Liver (tissue), 9 donors: ENCODE data around the gene LAMA2. TPM values are rescaled to one million over a fixed set of nuclear protein-coding genes. Genes with fewer than 3 reads are reported as not detected.

Experiments used
- DNase-seq: peaks from one replicate; pipeline ENCODE4 v3.0.0-alpha.2; 2017; ENCODE audit warnings: low spot score
- H3K27ac ChIP-seq, 2 donors: one replicate each; pipeline ENCODE4 v1.7.0; 2013; ENCODE audit warnings: inconsistent platforms in 2 of 2, low read length in 2 of 2, control low read depth in 1 of 2, low read depth in 1 of 2, mild to moderate bottlenecking in 1 of 2
- H3K27me3 ChIP-seq, 4 donors: one replicate each; pipeline versions ENCODE4 v1.6.1 to v1.7.0; 2013; ENCODE audit warnings: low read length in 3 of 4, inconsistent platforms in 1 of 4, mild to moderate bottlenecking in 1 of 4, moderate library complexity in 1 of 4; ENCODE audit not compliant: control insufficient read depth in 4 of 4, insufficient read depth in 4 of 4
- H3K36me3 ChIP-seq, 4 donors: one replicate each; pipeline versions ENCODE4 v1.6.1 to v1.7.0; 2013; ENCODE audit warnings: low read length in 3 of 4, mild to moderate bottlenecking in 3 of 4, low read depth in 1 of 4, moderate library complexity in 1 of 4; ENCODE audit not compliant: control insufficient read depth in 4 of 4, insufficient read depth in 3 of 4
- H3K4me1 ChIP-seq, 4 donors: one replicate each; pipeline versions ENCODE4 v1.6.1 to v1.7.0; 2013; ENCODE audit warnings: low read length in 3 of 4, mild to moderate bottlenecking in 3 of 4, moderate library complexity in 1 of 4; ENCODE audit not compliant: control insufficient read depth in 4 of 4, insufficient read depth in 4 of 4
- H3K4me3 ChIP-seq, 3 donors: one replicate each; pipeline versions ENCODE4 v1.6.1 to v1.7.0; 2013; ENCODE audit warnings: low read length in 3 of 3, control low read depth in 1 of 3, low read depth in 1 of 3, mild to moderate bottlenecking in 1 of 3
- H3K9ac ChIP-seq, 2 donors: one replicate each; pipeline ENCODE4 v1.7.0; 2013; ENCODE audit warnings: low read length in 2 of 2, mild to moderate bottlenecking in 2 of 2, moderate library complexity in 2 of 2, control low read depth in 1 of 2, low read depth in 1 of 2
- H3K9me3 ChIP-seq, 4 donors: one replicate each; pipeline versions ENCODE4 v1.6.1 to v1.7.0; 2013; ENCODE audit warnings: low read length in 3 of 4; ENCODE audit not compliant: control insufficient read depth in 4 of 4
- CTCF ChIP-seq: fragments of 150-350 bp; IDR thresholded peaks from 2 replicates; pipeline ENCODE4 v1.5.1; 2017; ENCODE audit warnings: improper control_type of control experiment, low read depth, low read length; ENCODE audit not compliant: missing input control
- EGR1 ChIP-seq, 2 donors: IDR thresholded peaks; 2 replicates each; pipeline ENCODE4 v1.6.1; 2016 to 2018; ENCODE audit warnings: antibody characterized with exemption in 2 of 2, low read depth in 2 of 2
- FOXA1 ChIP-seq: IDR thresholded peaks from 2 replicates; pipeline ENCODE4 v1.6.1; 2016; ENCODE audit warnings: antibody characterized with exemption
- FOXA2 ChIP-seq: IDR thresholded peaks from 2 replicates; pipeline ENCODE4 v1.6.1; 2016; ENCODE audit warnings: antibody characterized with exemption
- GABPA ChIP-seq, 2 donors: IDR thresholded peaks in 1 of 2; conservative IDR thresholded peaks in 1 of 2; 2 replicates each; pipeline ENCODE4 v1.6.1; 2016; ENCODE audit warnings: antibody characterized with exemption in 2 of 2, mild to moderate bottlenecking in 1 of 2, moderate library complexity in 1 of 2
- HNF4A ChIP-seq, 2 donors: conservative IDR thresholded peaks; 2 replicates each; pipeline ENCODE4 v1.6.1; 2016; ENCODE audit warnings: antibody characterized with exemption in 2 of 2, mild to moderate bottlenecking in 2 of 2
- HNF4G ChIP-seq: IDR thresholded peaks from 2 replicates; pipeline ENCODE4 v1.6.1; 2016; ENCODE audit warnings: antibody characterized with exemption
- JUND ChIP-seq, 2 donors: IDR thresholded peaks; 2 replicates each; pipeline ENCODE4 v1.6.1; 2016; ENCODE audit warnings: antibody characterized with exemption in 2 of 2
- MAX ChIP-seq: IDR thresholded peaks from 2 replicates; pipeline ENCODE4 v1.6.1; 2016; ENCODE audit warnings: antibody characterized with exemption
- NR2F2 ChIP-seq: IDR thresholded peaks from 2 replicates; pipeline ENCODE4 v1.6.1; 2016; ENCODE audit warnings: antibody characterized with exemption
- RAD21 ChIP-seq, 2 donors: IDR thresholded peaks; 2 replicates each; pipeline ENCODE4 v1.6.1; 2016; ENCODE audit warnings: antibody characterized with exemption in 2 of 2, mild to moderate bottlenecking in 2 of 2
- REST ChIP-seq: IDR thresholded peaks from 2 replicates; pipeline ENCODE4 v1.6.1; 2016; ENCODE audit warnings: antibody characterized with exemption, mild to moderate bottlenecking
- RXRA ChIP-seq, 2 donors: IDR thresholded peaks; 2 replicates each; pipeline ENCODE4 v1.6.1; 2017 to 2018; ENCODE audit warnings: antibody characterized with exemption in 2 of 2, mild to moderate bottlenecking in 1 of 2
- SP1 ChIP-seq: IDR thresholded peaks from 2 replicates; pipeline ENCODE4 v1.6.1; 2018; ENCODE audit warnings: antibody characterized with exemption, mild to moderate bottlenecking
- TAF1 ChIP-seq: conservative IDR thresholded peaks from 2 replicates; pipeline ENCODE4 v1.6.1; 2016; ENCODE audit warnings: antibody characterized with exemption, mild to moderate bottlenecking
- YY1 ChIP-seq: IDR thresholded peaks from 2 replicates; pipeline ENCODE4 v1.6.1; 2016; ENCODE audit warnings: antibody characterized with exemption, mild to moderate bottlenecking
- ZBTB33 ChIP-seq: IDR thresholded peaks from 2 replicates; pipeline ENCODE4 v1.6.1; 2016; ENCODE audit warnings: antibody characterized with exemption
- WGBS: extraction: QIAGEN DNeasy Blood & Tissue Kit; methylation state at CpG from one replicate; pipeline ENCODE4 v1.1.7; 2013; 5-methylcytosine and 5-hydroxymethylcytosine counted together
- polyA plus RNA-seq, 2 donors: library from polyadenylated mRNA; stranded (reverse) in 1 of 2; unstranded in 1 of 2; fragments of 200-250 nt in 1 of 2; fragments of >200 nt in 1 of 2; fragmentation: Nextera tagmentation in 1 of 2; extraction: Ambion mirVana in 1 of 2; gene quantifications; one replicate each; pipeline versions ENCODE4 v1.2.1 to v1.2.3, GENCODE V29; 2013 to 2015
- total RNA-seq, 2 donors: library from RNA; depleted of rRNA; stranded (reverse); fragments of >200 nt; gene quantifications; one replicate each; pipeline ENCODE4 v1.2.3, GENCODE V29; 2014
- donor health status: healthy.
- donor health status: healthy.
- donor health status: healthy.
- donor health status: healthy.
- donor health status: healthy.

LAMA2 gene
- total and polyA plus RNA-seq, 4 donors, result 1.3 to 17.0 (median 3.0) TPM

GRCh38 chr6:129369737-129370136, 486.8 kb downstream of the LAMA2 start (continued):
- no peak for TF ChIP-seq SP1
- TF ChIP-seq GABPA (IDR thresholded peaks at IDR 0.05 in 1 of 2, conservative IDR thresholded peaks at IDR 0.05 in 1 of 2), result no peak
- no peak for TF ChIP-seq HNF4A (conservative IDR thresholded peaks at IDR 0.05)
- TF ChIP-seq YY1, result no peak
- TF ChIP-seq FOXA2, result no peak
- TF ChIP-seq RAD21 (IDR thresholded peaks at IDR 0.05), result no peak
- TF ChIP-seq REST, result no peak
- TF ChIP-seq JUND (IDR thresholded peaks at IDR 0.05), result no peak
- no peak for TF ChIP-seq RXRA (IDR thresholded peaks at IDR 0.05)

- TF ChIP-seq MAX (no peak), EGR1 (IDR thresholded peaks at IDR 0.05; ENCODE audit: low read depth in 2 of 2) (no peak), GABPA (IDR thresholded peaks at IDR 0.05 in 1 of 2, conservative IDR thresholded peaks at IDR 0.05 in 1 of 2) (no peak), HNF4G (no peak), RAD21 (IDR thresholded peaks at IDR 0.05) (peak; percentile 59 to 70), CTCF (peak; percentile 55), FOXA1 (no peak), TAF1 (no peak), SP1 (no peak), YY1 (peak; percentile 25)
- Histone ChIP-seq H3K4me1 (peaks cover 0 to 3% (median 0%) of the 10 kb centered on the region in 4 donors), H3K27me3 (no peaks in the 10 kb centered on the region), H3K9ac (no peak overlapping the region), H3K27ac (no peak overlapping the region), H3K9me3 (no peaks in the 10 kb centered on the region), H3K4me3 (no peak overlapping the region), H3K36me3 (no peaks in the 10 kb centered on the region)
- DNase-seq, result no peak
- WGBS, result 12% methylated on average over 9 of the region's 9 CpGs
These were observed 487.5 kb downstream of the LAMA2 start for GRCh38 chr6:129370268-129370916.

GRCh38 chr6:129381885-129382284, 498.9 kb downstream of the LAMA2 start:
- no peaks in the 10 kb centered on the region for H3K36me3 ChIP-seq
- DNase-seq, result no peak
- 68% methylated on average over 2 of the region's 2 CpGs for WGBS
- peaks cover 0 to 6% (median 0%) of the 10 kb centered on the region in 4 donors for H3K27me3 ChIP-seq
- no peaks in the 10 kb centered on the region for H3K4me1 ChIP-seq
- no peaks in the 10 kb centered on the region for H3K9me3 ChIP-seq
- H3K4me3 ChIP-seq, result no peak overlapping the region
- no peak overlapping the region for H3K27ac ChIP-seq
- H3K9ac ChIP-seq, result no peak overlapping the region
- TF ChIP-seq CTCF (no peak), JUND (IDR thresholded peaks at IDR 0.05) (no peak), MAX (no peak), RAD21 (IDR thresholded peaks at IDR 0.05) (no peak), HNF4A (conservative IDR thresholded peaks at IDR 0.05) (no peak), ZBTB33 (no peak), EGR1 (IDR thresholded peaks at IDR 0.05; ENCODE audit: low read depth in 2 of 2) (no peak), RXRA (IDR thresholded peaks at IDR 0.05) (no peak), FOXA1 (no peak), TAF1 (no peak), SP1 (no peak), FOXA2 (no peak), YY1 (no peak), NR2F2 (no peak)
